NCI-H69 (cell line): ENCODE data around the gene UBR3.
"Not testable (repeated sequence)": the region's sequence is repeated elsewhere in the genome, so short reads cannot be mapped to it uniquely, and the experiment has no call there.

ENCODE experiments used
- DNase-seq: peaks from one replicate; lab custom pipeline; 2025; lab: John Stamatoyannopoulos, UW

UBR3 gene

GRCh38 chr2:169824373-169825333, 2.6 kb upstream of the UBR3 start, which contains the start of gene METTL5:
METTL5 (minus strand) TSS chr2:169824905; CDS start chr2:169824597, 308 bp downstream.
- DNase-seq = peak; percentile 88

DNA sequence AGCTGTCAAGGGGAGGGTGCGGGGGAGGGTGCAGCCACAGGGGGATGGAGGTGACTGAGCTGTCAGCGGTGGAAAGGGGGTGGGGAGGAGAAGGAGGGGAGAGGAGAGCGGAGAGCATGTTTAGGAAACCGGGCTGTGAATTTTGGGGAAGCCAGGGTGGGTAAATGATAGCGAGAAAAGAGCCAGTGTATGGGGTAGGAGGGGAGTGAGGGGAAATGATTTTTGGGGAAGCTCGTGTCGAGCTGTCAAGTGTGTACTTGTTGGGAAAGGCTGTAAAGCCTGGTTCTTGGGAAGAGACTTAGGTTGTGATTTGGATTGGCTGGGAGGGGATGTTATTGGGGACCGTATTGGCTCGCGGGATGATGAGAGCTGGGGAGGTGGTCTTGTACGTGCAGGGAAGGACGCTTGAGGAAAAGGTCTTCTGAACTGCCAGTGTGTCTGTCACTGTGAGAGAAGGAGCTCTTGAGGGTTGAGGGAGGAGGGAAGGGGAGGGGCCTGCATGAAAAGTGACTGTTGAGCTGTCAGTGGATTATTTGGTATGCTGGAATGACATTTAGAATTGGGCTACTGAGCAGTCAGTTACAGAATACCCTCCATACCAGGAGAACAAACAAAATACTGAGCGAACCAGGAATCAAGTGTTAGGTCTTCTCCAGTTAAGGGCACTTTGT, 1.0 kb downstream of the UBR3 start:
- peak; percentile 45 for DNase-seq

DNA sequence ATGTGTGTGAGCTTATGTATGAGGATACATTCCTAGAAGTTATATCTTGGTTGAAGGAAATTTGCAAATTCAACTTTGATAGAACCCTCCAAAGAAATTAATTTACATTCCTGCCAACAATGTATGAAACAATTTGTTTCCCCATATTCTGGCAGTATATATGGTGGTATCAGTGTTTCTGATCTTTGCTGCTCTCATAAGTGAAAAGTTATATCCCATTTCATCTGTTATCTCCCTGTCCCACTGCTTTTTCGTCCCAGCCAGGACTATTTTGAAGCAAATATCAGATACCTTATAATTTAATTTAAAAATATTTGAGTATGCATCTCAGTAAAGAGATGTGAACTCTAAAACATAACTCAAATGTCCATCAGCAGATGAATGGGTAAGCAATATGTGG, 7.1 kb downstream of the UBR3 start:
- no peak for DNase-seq

DNA sequence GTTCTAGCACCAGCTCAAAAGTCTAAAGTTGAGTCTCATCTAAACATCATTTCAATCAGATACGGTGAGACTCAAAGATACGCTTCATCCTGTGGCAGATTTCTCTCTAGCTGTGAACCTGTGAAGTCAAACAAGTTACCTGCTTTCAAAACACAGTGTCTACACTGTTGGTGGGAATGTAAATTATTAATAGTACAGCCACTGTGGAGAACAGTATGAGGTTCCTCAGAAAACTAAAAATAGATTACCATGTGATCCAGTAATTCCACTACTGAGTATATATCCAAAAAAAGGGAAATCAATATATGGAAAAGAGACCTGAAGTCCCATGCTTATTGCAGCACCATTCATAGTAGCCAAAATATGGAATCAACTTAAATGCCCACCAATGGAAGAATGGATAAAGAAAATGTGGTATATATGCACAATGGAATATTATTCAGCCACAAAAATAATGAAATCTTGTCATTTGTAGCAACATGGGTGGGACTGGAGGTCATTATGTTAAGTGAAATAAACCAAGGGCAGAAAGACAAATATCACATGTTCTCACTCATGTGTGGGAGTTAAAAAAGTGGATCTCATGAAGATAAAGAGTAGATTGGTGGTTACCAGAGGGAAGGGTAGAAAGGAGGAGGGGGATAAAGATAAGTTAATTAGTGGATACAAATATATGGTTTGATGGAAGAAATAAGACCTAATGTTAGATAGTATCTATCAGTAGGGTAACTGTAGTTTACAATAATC, 11.7 kb downstream of the UBR3 start:
- DNase-seq = no peak

DNA sequence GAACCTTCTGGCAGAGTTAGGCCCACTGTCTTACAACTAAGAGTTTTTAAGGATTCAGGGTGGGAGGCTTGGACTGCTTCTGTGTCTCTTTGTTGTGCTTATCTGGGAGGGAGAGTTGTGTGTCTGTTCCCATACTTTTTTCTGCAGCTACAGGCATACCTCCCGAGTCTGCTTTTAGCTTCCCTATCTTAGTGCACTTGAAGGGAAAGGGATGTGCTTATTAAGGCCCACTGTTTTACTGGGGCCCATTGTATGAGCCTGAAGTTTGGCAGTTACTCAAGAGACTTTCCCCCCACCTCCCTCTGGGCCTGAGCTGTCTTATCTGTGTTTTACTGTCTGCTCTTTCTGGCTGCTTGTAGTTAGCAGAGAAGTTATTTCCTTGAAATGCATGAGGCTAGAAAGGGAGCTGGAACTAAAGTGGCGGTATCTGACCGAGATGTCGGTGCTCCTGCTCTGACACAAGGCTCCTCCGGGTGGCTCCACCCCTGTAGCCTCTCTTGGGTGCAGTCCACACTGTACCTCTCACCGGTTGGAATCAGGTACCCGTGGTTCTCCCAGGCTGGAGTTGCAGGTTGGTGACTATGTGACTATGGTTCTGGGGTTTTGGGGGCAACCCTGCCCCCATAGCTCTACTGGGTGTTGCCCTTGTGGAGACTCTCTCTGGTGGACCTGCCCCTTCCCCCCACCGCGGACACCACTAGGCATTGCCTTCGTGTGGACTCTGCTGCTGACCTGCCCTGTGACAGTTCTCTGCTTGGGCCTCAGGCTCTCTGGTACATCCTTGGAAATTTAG, 12.9 kb downstream of the UBR3 start:
- DNase-seq = no peak

DNA sequence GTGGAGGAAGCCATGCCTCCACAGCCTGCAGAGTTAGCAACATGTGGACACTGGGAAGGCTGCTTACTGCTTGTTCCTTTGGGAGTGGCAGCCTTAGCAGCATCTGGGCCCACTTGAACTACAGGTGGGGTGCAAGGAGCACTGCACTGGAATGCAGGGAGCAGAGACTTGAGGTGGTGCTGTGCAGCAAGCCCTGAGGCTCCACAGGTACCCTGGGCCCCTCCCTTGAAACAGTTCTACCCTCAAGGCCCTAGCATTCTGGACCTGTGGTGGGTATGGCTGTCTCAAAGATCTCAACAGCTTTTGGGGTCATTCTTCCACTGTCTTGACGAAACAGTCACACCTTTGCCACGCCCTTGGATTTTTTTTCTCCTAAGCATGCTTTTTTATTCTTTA, 13.5 kb downstream of the UBR3 start:
- no peak for DNase-seq

- not testable (repeated sequence) for DNase-seq
These were observed 14.4 kb downstream of the UBR3 start for GRCh38 chr2:169841625-169842024.

DNA sequence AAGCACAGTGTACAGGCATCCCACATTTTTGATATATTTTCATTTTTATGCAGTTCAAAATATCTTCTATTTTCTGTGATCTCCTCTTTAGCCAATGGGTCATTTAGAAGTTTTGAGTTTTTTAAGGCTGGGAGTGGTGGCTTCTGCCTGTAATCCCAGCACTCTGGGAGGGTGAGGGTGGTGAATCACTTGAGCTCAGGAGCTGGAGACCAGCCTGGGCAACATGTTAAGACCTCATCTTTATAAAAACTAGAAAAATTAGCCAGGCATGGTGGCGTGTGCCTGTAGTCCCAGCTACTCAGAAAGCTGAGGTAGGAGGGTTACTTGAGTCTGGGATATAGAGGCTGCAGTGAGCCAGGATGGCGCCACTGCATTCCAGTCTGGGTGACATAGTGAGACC, 17.8 kb downstream of the UBR3 start:
- no peak for DNase-seq

DNA sequence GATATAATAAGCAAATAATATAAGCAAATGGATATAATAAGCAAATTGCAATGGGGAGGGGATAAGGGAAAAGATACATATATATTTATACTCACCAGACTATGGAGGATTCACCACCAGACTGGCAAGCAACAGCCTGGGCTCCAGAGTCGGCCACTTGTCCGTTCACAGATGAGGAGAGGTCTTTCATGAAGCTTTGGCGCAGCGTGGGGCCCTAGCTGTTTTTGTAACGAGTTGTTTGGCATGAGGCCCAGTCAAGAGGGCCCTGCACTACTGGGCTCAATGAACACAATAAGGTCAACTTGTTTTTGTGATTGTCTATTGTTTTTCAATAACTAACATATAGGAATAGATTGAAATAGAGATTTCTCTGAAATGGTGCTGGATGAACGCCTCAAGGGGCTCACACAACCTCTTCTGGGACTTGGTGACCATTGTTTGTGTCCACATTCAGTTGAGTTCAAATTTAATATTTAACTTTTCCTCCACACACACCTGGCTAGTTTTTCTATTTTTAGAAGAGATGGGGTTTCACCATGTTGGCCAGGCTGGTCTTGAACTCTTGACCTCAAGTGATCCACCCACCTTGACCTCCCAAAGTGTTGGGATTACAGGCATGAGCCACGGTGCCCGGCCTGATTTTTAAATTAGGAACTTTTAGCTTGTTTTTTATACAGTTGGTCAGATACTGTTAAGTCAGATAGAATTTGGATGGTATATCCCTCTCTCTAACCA, 21.9 kb downstream of the UBR3 start:
- DNase-seq = peak; percentile 4

DNA sequence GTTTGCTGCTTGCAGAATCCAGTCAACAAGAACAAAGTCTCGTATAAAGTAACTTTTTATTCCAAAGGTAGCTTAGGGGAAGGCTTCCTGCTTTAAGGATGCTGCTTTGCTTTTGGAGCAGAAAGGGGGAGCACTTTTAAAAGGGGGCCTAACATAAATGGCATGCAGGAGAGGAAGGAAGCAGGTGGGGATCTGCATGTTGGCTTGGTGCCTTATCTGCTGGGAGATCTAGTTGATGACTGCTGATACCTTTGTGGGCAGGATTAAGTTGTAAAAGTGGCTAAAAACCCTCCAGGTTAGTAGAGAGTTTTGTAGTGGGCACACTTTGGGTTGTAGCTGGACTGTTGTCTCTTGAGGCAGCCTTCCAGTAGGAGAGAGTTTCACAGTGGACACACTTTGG, 22.5 kb downstream of the UBR3 start:
- no peak for DNase-seq

GRCh38 chr2:169853041-169853668, 25.9 kb downstream of the UBR3 start:
- no peak for DNase-seq

DNA sequence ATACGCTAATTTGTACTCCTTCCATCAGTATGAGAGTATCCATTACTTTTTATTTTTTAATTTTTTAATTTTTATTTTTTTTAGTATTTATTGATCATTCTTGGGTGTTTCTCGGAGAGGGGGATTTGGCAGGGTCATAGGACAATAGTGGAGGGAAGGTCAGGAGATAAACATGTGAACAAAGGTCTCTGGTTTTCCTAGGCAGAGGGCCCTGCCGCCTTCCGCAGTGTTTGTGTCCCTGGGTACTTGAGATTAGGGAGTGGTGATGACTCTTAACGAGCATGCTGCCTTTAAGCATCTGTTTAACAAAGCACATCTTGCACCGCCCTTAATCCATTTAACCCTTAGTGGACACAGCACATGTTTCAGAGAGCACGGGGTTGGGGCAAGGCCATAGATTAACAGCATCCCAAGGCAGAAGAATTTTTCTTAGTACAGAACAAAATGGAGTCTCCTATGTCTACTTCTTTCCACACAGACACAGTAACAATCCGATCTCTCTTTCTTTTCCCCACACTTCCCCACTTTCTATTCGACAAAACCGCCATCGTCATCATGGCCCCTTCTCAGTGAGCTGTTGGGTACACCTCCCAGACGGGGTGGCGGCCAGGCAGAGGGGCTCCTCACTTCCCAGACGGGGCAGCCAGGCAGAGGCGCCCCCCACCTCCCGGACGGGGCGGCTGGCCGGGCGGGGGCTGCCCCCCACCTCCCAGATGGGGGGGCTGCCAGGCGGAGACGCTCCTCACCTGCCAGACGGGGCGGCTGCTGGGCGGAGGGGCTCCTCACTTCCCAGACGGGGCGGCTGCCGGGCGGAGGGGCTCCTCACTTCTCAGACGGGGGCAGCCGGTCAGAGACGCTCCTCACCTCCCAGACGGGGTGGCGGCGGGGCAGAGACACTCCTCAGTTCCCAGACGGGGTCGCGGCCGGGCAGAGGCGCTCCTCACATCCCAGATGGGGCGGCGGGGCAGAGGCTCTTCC, 28.3 kb downstream of the UBR3 start:
- not testable (repeated sequence) for DNase-seq

DNA sequence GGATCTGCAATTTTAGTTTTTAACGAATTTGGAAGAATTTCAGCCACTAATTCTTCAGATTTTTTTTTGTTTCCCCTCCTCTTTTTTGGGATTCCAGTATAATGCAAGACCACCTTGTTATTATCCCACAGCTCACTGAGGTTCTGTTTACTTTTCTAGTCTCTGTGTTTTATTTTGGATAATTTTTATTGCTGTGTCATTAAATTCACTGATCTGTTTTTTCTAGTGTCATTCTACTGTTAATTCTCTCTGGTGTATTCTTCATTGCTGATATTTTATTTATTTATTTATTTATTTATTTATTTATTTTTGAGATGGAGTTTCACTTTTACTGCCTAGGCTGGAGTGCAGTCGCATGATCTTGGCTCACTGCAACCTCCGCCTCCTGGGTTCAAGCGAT, 32.2 kb downstream of the UBR3 start:
- DNase-seq = no peak

GRCh38 chr2:169860149-169860548, 32.9 kb downstream of the UBR3 start:
- DNase-seq = no peak

GRCh38 chr2:169862816-169863215, 35.6 kb downstream of the UBR3 start:
- DNase-seq = no peak

GRCh38 chr2:169865492-169865891, 38.2 kb downstream of the UBR3 start:
- DNase-seq = no peak

GRCh38 chr2:169866230-169866629, 39.0 kb downstream of the UBR3 start:
- not testable (repeated sequence) for DNase-seq

GRCh38 chr2:169867579-169867978, 40.3 kb downstream of the UBR3 start:
- no peak for DNase-seq

DNA sequence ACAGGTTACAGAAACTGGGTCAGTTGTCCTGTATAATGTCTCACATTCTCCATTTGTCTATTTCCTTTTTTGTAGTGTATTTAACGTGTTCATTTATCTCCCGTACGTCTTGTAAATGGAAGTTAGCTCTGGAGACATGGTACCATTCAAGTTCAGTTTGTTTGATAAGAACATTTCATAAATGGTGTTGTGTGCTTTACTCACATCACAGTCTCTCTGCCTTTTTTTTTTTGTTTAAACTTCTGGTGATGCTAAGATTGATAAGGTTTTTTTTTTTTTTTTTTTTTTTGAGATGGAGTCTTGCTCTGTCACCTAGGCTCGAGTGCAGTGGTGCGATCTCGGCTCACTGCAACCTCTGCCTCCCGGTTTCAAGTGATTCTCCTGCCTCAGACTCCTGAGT, 41.7 kb downstream of the UBR3 start:
- DNase-seq = no peak
